Non-pigmented ciliary epithelial cell (primary cell): ENCODE results near the gene CA10.

ENCODE experiments used
- DNase-seq: peaks from one replicate; pipeline ENCODE4 v3.0.0-alpha.2; 2010; ENCODE audit warnings: low read depth

CA10 gene

GRCh38 chr17:52158450-52159042 lies at the start of gene CA10:
TSS of gene CA10 (minus strand) at chr17:52158714.
- no peak for DNase-seq

DNA sequence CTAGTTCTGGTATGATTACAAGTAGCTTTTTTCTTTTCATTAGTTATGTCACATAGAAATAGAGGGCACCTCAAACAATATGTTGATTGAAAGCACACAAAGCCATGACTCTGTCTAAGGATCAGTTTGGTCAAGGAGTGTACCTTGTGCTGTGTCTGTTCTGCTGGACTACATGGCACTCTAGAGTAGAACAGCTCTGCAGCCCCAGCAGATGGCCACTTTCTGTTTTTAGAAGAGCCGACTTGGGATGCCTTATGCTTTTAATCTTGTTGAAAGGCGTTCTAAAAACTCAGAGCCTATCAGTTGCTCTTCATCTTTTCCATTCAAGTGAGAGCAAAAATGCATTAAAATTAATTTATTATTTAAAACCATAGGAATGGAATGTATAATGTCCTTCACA lies 49.3 kb upstream of the CA10 start:
- DNase-seq = no peak

- no peak for DNase-seq
Observed at GRCh38 chr17:52202520-52203080, 44.1 kb upstream of the CA10 start.

DNA sequence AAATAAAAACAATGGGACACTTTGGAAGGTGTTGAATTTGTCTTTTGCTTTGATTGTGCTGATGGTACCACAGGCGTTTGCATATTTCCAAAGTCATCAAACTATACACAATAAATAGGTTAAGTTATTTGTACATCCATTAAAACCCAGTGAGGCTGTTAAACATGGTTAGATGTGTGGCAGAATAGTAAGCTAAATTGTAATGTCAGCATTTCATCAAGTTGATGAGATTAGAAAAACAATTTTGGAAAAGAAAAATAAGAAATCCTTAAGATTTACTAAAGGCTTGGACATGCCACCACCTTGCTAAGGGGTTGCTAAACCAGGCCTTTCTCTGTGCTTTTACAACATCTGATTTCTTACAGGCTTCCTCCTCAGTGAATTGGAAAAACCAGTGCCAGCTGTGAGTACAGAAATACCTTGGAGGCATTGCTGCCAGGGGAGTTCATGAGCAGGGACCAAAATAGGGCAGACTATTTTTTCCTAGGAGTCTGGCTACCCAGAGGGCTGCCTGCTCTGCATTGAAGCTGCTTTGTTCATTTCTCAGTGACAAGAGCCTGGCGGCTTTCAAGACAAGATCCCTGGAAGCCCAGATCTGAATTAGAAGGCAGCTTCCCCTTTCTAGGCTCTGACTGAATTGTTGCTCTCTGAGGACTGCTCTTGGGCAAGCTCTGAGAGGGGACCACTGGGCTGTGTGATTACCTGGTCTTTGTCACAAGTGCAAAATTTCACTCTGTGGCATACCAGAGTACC lies 43.4 kb upstream of the CA10 start:
- no peak for DNase-seq

DNA sequence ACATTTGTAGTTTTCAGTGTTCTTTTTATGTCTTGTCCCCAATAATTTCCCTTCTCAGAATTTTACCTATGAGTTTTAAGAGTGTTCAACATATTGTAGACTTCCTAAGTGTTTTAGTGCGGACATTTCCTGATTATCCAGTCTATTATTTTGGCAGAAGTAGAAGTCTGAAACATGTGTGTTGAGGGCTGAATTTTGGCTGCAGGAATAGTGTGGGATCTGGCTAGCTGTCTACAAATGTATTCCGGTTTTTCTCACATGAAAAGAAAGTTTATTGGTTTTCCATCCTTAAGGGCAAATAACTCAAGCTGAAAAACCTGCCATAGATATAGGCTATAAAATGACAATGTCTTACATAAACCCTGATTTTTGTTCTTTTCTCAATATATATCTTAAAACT lies 33.0 kb upstream of the CA10 start:
- DNase-seq = no peak

GRCh38 chr17:52181782-52182181 lies 23.3 kb upstream of the CA10 start:
- no peak for DNase-seq

- no peak for DNase-seq
Observed at GRCh38 chr17:52178012-52178411, 19.5 kb upstream of the CA10 start.

DNA sequence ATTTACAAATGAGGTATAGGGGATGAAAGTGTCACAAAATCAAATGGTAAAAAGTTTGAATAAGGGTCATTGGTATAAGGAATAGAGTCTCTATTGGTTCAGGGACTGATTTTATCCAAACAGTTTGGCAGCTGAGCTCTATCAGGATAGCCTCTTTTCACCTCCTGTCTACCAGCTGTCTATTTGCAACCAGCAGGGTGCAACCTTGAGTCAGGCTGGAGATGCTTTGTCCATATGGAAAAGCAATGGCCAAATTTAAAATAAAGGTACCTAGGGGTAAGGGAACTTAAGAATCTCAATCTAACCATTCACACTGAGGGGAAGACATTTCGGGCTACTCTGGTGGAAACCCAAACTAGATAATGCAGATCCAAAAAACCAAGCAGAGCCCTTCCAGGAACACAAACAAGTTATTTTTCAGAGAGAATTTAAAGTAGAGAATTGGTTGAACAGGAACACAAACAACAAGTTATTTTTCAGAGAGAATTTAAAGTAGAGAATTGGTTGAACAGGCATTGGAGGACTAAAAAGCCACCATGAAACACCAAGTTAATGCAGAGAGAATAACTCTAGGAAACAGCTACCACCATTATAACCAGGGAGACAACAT lies 12.6 kb upstream of the CA10 start:
- no peak for DNase-seq

GRCh38 chr17:52160136-52160567 lies 1.6 kb upstream of the CA10 start:
- DNase-seq = no peak

DNA sequence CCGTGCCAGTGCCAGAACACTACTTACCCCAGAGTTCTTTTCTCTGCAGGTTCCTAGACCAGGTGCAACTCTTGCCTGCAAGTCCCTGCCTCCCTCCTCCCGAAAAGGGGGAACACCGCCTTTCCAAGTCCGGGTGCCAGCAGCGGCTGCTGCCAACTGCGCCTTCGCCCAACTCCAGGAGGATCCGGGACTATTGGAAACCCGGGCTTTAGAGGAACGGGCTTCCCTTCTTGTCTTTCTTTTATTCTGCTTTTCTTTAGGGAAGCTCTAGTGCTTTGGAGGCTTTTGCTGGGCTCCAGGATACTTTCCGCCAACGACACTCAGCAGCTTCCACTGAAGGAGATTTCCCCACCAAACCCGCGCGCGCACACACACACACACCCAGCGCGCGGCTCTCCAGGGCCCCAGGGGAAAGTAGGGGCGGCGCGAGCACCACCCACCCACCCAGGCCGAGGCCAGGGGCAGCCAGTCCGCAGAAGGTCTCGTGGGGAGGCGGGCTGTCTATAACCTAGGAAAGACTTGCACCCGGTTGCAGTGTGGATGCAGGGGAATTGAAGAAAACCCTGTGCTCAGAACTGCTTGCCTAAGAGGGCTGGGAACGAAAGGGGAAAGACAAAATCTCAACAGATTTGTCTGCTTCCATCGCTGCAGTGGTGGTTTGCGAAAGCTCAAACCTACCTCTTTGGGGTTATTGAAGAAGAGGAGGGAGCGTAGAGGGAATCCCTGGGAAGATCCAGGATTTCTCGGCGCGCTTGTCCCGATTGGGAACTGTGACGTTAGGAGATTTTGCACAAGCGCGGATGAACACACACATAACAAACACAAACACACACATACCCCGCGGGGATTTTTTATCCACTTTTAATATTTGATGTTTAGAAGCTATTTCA lies 977 bp upstream of the CA10 start:
- no peak for DNase-seq

DNA sequence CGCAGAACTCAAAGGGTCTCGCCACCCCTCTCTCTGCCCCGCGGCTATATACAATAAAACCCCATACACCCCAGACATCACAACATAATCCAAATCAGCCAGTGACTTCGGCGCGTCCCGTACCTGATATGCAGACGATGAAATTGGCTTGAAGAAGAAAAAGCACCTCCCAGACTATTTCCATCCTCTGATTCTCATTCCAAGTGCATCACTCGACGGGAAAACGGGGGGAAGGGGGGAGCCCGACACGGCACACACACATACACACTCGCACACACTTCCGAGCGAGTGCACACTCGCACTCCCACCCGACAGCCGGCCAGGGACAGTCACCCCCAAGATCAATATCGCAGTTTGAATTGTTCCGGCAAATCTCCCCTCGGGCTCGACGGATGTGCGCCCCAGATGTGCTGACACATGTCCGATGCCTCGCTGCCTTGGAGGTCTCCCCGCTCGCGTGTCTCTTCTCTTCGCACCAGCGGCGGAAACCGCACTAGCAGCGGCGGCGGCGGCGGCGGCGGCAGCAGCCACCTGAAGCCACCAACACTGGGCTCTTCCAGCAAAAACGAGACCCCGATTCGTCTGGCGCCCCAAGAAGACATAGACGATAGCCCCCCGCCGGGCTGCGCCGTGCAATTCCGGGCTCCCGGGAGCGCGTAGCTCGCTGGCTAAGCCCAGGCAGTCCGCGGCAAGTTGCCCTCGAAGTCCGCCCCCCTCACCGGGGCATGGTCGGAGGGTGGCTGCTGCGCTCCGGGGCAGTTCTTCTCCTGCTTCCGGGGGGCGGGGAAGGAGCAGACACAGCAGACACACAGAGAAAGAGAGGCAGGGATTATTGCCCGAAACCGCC lies 688 bp downstream of the CA10 start:
- DNase-seq = no peak

DNA sequence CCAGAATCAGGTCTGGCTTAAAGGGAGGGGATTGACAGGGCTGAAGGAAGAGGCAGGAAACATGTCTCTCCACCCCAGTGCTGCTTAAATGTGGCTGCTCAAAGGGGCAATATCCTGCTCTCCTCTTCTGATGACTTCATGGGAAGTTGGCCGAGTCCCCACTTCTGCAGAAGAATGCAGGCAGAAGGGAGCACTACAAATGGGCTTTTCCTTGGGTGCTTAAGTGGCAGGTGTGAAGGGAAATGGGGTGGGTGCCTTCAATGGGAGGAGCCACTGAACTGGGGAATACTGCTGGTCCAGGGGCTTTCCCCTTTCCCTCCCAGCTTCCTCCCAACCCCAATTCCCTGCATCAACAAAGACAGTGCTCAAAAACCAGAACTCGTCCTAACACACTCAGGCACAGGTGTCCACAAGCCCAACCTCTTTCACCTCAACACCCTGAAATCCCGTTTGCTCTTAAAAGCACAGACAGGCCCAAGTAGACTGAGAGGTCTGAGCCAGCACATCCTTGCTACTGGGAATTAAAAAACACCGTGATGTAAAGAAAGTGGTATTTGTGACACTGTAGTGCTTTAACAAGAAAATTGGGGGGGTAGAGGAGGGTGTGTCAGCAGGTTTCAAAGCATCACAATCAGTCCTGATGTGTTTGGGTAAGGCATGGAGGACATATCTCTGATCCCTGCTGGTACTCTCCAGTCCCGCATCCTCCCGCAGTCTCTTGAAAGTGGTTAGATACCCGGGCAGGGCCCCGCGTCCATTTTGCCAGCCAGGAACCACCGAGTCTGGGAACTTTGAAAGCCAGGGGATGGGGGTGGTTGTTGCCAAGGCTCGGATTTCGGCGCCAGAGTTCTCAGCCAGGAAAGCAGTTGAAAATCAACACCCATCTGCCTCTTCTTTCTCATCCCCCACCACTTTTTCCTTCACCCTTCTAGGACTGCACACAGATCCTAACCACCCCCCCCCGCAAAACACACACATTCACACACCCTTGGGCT lies 1.6 kb downstream of the CA10 start:
- DNase-seq = no peak

GRCh38 chr17:52155301-52155700 lies 3.2 kb downstream of the CA10 start:
- DNase-seq = no peak

GRCh38 chr17:52154466-52154865 lies 4.0 kb downstream of the CA10 start:
- DNase-seq = no peak

DNA sequence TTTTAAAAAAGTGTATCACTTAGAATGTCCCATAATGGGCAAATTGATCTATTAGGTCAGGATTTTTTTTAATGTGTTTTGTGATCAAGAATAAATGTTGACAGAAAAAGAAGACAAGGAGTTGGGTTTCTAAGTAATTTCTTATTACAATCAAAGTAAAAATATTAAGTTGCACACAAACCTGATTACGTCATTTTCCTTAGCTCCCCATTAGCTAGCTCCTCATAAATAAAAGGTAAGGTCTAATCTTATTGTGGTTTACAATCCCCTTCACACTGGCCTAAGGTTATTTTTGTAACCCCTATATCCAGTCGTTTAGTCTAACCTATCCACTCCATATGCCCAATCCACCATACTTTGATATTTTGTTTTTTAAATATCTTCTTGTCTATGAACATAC lies 7.6 kb downstream of the CA10 start:
- no peak for DNase-seq

DNA sequence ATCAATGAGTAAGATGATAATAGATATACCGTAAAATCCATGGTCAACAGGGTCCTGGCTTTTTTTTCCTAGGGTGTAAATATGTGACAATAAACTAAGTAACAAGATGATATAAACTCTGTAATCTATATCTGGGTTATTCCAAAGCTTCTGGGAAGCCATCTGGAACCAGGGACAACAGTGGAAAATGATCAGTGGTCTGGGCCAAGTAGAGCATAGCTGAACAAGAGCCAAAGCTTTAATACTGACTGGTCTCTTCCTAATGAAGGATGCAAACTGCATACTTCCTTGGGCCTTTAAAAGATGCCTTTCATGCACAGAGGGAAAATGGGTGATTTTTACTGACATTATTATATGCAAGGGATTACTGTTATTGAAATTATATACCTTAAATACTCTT lies 8.9 kb downstream of the CA10 start:
- no peak for DNase-seq

GRCh38 chr17:52148969-52149351 lies 9.6 kb downstream of the CA10 start:
- no peak for DNase-seq

GRCh38 chr17:52148288-52148968 lies 10.1 kb downstream of the CA10 start:
- no peak for DNase-seq

DNA sequence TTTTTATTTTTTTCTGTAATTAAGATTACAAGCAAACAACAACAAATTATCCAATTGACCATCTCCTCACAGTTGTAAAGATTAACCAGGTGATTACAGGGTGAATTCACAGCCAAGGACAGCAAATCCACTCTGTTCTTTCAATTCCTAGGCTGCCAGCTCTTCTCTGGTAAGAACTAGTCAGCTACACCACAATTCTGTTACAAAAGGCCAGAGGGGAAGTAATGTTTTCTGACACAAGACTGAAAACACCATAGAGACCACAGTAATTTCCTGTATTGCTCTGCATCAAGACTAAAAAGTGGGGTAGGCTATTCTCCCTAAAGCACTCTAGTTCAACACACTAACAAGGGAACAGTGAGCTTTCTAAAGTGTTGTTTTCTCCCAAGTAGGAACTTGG lies 10.6 kb downstream of the CA10 start:
- no peak for DNase-seq
